GM18861 (cell line): ENCODE results near the gene RPS15.

ENCODE experiments used
- ATAC-seq: cut with Tn5 transposase; IDR thresholded peaks from one replicate; pipeline ENCODE4 v1.9.1; 2021; ENCODE audit not compliant: unreplicated experiment

Gene RPS15

DNA sequence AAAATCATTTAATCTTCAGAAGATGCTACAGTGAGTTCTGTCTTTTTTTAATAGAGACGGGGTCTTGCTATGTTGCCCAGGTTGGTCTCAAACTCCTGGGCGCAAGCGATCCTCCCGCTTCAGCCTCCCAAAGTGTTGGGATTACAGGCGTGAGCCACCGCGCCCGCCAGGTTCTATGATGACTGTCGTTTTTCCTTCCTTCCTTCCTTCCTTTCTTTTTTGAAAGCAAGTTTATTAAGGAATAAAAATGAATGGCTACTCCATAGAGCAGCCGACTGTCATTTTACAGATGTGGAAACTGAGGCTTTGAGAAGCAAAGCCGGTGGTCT lies 36.3 kb upstream of the RPS15 start:
- no peak for ATAC-seq

DNA sequence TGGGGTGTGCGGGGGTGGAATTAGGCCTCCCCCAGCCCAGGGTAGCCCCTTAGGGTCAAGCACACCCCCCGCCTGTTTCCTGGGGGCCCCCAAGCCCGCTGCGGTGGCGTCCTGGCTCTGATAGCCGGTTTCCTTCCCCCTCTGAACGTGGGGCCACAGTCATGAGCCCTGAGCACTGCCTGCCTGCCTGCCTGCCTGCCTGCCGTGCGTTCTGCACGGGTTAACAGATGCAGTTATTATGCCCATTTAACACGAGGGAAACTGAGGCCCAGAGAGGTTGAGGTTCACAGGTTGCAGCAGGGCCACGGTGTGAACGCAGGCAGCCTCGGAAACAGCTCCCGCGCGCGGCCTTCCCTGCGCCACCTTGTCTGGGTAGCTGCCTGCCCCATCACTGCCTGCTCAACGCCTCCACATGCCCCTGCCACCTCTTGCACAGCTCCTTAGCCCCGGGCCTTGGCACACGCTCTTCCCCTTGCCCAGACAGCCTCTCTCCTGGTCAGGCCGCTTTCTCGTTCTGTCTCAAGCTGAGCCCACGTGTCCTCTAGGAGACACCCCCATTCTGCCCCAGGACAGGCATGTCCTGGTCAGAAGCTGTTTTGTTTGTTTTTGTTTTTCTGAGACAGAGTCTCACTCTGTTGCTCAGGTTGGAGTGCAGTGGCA lies 35.7 kb upstream of the RPS15 start:
- no peak for ATAC-seq

DNA sequence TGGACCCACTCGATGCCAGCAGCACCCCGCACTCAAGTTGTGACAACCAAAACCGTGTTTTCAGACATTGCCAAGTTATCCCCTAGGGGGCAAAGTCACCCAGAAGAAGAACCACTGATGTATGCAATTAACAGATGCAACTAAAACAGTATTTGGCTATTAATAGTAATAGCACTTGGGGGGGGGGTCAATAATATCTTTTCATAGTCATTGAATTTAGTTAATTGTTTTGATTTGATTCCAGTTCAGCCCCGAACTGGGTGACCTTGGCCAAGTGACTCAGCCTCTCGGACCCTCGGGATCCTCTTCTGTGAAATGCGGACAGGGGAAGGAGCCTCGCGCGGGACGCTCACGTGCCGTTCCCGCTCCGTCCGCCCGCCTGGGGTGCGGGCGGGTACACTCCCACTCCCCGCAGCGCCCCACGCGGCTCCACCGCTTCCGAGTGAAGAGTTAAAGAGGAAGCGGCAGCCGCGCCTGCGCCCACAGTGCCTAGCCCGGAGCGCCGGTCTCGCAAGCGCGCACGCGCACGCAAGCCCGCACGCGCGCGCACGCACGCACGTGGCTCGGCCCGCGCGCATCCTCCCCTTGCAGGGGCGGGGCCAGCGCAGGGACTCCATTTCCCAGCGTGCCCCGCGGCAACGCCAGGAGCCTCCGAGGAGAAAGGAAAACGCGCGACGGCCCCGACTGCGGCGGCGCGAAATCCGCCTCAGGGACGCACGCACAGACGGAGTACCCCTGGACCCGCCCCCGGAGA lies 31.2 kb upstream of the RPS15 start:
- ATAC-seq: peak; percentile 69

- no peak for ATAC-seq
Observed at GRCh38 chr19:1407528-1408299, 30.5 kb upstream of the RPS15 start, which contains the start of gene DAZAP1. Gene DAZAP1, plus strand, starts transcription at chr19:1407586. Its CDS starts 188 bp downstream, at chr19:1407774.

DNA sequence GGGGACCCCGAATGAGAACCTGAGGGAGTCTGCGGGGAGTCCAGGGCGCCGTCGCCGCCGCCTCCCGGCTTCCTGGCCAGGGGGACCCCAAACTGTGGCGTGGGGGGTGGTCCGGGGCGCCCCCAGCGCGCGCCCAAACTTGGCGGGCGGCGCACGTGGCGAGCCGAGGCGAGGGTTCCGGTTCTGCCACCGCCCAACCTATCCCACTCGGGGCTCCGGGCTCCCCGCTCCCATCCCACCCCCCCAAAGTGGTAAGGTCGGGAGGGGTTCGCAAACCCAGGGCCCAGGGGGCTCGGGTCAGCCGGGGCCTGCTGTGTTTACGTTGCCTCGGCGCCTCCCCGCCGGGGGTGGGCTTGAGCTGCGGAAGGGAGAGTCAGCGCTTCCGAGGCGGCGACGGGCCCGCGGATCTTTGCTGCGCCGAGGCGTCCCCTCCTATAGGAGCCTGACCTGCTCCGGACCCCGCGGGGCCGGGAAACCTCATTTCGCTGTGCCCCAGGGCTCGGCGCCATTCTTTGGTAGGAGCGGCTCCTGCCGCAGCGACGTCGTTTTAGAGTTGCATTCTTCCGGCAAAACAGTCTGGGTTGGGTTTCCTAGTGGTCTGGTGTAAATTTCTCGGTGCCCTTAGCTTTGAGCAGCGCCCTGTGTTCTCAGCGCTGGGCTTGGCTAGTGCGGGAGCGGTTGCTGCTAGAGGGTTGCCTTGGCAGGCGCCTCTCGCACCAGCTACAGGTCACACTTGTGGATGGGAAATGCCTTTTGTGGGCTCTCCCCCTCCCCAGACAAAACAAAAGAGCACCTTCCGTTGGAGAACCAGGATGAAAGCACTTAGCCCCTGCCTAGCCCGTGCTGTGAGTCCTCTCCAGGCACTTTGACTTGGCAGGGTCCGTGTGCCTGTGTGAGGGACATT lies 29.6 kb upstream of the RPS15 start:
- no peak for ATAC-seq

GRCh38 chr19:1409204-1410005 lies 28.8 kb upstream of the RPS15 start:
- no peak for ATAC-seq

DNA sequence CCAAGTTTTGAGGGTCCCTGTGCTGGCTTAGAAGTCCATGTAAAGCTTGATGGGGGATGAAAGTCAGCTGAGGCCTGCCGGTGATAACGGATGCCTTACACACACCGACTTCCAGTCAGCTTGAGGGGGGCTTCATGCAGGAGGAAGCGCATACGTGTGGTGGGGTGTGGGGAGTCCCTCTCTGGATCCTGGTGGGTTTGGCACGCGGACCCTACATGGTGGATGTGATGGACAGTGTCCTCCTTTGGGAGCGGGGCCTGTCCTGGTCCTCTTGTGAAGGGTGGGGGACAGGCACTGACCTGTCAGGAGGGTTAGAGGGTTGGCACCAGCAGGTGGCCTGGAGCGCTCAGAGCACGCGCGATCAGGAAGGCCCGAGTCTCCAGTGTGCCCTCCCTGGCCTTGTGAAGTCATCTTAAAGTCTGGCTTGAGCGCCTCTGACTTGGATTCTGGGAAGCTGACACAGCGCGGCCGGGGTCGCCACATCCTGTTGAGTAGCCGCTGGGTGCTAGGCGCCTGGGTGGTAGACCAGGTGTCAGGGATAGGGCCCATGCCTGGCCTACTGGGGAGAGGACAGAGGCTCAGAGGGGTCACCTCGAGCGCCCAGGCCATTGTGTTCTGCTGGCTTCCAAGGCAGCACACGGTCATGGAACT lies 27.9 kb upstream of the RPS15 start:
- no peak for ATAC-seq

DNA sequence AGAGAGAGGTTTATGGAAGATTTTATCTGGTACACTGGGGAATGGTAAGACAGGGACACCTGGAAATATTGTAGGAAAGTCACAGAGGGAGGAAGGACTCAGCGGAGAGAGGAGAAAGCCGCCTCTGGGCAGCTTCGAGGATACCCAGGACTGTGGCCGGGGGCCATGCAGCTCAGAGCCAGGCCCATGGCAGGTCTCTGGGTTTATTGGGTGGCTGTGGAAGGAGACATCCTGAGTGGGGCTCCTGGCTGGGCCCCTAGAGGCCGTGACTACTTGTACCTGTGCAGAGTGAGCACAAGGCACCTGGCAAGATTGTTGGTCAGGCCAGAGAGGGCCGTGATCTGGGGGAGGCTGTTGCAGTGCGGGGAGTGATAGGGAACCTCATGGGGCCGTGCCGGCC lies 27.4 kb upstream of the RPS15 start:
- no peak for ATAC-seq

DNA sequence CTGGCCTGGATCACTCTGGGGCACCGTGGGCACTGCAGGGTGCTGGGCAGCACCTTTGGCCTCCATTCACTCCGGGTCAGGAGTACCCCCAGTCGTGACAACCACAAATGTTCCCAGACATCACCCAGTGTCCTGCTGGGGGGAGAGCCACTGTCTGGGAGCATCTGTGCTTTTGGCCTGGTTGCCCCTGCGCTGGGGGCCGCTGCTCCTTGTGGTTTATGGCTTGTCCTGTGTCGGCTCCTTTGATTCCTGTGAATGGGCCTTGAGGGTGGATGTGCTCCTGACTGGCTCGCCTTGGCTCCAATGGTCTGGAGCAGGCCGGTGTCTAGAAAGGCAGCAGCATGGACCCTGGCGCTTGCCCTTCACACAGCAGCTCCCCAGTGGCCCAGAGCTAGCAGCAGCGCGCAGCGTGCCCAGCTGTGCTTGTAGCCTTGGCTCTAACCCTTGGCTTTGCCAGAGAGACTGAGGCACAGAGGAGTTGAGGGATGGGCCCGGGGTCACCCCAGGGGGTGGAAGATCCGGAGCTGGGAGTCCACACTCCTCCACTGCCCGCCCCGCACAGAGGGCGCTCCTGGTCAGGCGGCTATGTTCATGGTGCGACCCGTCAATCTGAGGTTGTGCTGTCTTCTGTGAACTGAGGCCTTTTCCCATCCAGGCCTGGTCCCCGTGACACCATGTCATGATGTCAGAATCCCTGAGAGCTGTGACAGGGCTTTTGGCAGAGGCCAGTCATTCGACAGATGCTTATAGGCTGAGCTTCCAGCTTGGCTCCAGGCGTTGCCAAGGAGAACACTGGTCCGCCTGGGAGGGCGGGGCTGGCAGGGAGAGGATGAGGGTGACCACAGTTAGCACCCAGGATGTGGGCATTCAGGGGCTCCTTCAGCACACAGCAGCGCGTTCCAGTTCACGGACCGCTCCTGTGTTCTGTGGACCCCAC lies 26.7 kb upstream of the RPS15 start:
- no peak for ATAC-seq

DNA sequence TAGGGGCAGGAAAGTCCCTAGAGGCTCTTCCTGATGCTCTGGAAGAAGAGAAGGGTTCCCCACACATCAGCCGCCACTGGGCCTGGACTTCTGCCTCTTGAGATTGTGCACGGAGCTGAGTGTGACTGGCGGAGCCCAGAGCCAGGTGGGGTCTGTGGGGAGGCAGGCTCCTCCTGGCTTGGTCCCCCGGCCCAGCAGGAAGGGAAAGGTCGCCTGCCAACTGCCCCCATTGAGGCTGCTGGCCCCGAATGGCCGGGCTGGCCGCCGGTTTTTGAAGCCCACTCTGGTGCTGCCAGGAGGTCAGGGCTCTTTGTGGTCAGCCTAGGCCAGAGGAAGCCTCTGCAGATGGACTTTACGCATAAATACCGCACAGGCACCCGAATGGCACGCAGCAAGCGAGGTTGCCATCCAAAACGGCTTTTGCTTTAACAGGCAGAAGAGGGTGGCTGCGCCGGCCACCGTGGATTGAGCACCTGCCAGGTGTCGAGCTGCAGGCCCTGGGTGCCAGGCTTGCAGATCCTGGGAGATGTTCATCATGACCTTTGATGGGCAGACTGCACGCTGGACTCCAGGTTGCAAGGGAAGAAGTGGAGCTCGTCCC lies 25.8 kb upstream of the RPS15 start:
- ATAC-seq: no peak

DNA sequence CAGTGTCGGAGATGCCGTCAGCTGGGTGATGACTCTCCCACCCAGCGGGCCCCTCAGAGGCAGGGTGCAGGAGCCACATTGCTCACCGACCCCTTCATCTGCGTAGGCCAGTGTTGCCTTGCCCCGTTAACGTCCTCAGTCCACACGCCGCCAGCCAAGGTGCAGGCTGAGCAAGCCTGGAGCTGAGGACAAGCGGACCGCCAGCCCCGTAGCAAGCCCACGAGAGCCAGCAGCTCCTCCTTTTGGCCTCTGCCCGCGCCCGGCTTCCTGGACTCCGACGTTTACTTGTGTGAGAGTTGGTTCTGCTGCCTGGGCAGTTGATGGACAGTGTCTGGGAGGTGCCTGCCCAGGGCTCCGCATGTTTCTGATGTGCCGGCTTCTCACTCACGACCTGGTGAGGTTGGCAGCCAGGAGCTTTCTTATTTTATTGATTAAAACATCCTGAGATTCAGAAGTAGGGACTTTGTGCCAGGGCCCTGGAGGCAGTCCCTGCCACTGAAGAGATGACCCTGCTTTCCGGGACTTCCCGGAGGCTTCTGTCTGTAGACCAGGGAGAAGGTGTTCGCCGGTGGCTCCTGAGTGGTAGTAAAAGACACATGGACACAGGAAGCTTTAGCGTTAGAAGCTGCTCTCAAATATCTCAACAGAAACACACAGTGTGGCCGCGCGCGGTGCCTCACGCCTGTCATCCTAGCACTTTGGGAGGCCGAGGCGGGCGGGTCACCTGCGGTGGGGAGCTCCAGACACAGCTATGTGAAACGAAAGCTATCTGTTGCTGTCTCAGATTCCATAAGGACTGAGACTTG lies 25.0 kb upstream of the RPS15 start:
- ATAC-seq: no peak

DNA sequence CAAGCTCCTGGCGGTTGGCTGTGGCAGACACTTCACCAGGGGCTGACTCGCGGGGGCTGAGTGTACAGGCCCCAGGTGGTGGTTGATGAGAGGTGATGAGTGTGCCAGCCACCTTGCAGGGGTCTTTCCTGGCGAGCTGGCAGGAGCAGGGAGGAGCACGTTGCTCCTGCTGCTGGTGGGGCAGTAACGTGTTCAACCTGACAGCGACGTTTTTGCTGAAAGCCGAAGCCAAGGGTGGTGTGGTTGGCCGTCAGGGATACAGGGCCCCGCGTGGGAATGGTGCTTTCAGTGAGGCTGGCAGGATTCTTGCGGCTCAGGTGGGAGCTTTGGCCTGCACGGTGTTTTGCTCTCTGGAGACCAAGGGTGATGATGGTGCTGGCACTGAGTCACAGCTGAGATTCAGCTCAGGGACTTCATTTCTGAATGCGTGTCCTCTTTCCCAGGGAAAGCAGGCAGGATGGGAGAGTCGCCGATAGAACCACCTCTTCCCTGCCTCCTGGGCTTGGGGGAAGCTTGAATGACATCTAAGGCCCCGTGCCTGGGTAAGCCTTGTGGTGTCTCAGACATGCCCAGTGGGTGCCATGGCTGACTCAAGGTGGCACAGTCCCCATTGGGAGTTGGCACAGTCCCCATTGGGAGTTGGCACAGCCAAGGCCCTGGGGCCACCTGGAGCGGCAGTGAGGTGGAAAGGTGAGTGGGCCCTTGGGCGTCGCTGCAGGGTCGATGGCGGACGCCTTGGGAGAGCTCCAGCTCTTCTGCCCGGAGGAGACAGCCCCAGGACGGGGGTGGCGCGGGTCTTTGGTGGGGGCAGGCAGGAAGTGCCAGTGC lies 22.0 kb upstream of the RPS15 start:
- no peak for ATAC-seq

GRCh38 chr19:1417145-1417544 lies 21.1 kb upstream of the RPS15 start:
- no peak for ATAC-seq

DNA sequence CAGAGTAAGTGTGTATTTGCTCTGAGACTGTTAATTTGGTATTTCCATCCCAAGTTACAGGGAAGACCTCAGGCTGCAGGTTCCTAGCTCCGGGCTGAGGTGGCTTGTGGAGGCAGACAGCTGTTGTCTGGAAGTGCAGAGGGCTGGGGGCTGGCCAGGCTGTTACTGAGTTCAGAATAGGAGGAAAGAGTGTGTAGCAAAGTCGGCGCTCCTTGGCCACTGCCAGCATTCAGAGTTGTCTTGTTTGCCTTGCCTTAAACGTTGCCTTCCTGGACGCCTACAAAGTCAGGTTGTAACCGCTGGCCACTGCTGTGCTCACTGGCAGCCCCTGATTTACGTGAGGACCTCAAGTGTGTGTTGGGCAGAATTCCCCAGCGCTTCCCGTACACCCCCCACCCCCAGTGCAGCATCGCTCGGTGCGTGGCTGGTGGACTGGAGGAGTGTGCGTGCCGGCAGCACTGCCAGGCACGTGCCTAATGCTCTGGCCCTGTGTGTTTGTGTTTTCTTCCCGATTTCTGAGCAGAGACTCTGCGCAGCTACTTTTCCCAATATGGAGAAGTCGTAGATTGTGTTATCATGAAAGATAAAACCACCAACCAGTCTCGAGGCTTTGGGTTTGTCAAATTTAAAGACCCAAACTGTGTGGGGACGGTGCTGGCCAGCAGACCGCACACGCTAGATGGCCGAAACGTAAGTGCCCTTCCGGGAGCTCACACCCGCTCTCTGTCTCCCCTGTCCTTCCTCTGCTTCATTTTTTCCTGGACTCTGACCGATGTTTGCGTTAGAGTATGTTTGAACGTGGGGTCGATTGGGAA lies 20.3 kb upstream of the RPS15 start:
- no peak for ATAC-seq

- no peak for ATAC-seq
Observed at GRCh38 chr19:1418496-1418775, 19.8 kb upstream of the RPS15 start.
